DMS53 treated with DMSO at 0.1 percent for 48 hours (cell line): ENCODE data around the gene GALNT2.

Experiments used
- DNase-seq: peaks from one replicate; lab custom pipeline; 2025; ENCODE audit not compliant: unreplicated experiment; lab: John Stamatoyannopoulos, UW

Gene GALNT2

GRCh38 chr1:230330157-230330556 lies 263.1 kb downstream of the GALNT2 start:
- DNase-seq: no peak
